ENCODE measurements around the gene ULBP2.
"Not testable (repeated sequence)": the region's sequence is repeated elsewhere in the genome, so short reads cannot be mapped to it uniquely, and the experiment has no call there.

DNA sequence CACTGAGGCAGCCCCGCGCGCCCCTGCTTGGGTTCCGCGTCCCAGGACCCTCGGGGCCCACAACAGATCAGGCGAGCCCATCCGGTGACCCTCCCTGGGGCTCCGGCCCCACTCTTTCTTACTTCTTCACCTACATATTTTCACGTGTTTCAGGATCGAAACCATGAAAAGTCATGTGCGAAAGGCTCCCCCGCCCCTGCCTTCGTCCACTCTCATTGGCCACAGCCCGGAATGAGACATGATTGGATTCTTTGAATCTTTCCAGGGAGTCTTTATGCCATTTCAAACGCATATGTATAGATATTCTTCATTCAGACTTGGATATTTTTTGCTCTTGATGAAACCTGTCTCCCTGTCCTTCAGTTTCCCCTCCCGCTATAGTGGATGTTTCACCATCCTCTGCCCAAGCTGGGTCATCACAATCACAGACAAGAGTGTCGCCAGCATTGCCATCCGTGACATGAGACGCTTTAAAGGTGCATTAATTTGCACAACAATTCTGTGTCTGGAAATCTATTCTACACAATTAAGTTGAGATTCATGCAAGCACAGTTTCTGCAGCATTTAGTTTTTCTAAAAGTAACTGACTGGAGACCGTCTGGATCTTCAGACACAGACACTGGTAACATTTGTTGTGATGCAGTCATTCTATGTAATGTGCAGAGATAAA, 13.3 kb downstream of the ULBP2 start:
- not testable (repeated sequence) for TF ChIP-seq CTCF, POLR2A (IDR thresholded peaks at IDR 0.05)
